ENCODE data around the gene CRIM1.

Gene CRIM1

DNA sequence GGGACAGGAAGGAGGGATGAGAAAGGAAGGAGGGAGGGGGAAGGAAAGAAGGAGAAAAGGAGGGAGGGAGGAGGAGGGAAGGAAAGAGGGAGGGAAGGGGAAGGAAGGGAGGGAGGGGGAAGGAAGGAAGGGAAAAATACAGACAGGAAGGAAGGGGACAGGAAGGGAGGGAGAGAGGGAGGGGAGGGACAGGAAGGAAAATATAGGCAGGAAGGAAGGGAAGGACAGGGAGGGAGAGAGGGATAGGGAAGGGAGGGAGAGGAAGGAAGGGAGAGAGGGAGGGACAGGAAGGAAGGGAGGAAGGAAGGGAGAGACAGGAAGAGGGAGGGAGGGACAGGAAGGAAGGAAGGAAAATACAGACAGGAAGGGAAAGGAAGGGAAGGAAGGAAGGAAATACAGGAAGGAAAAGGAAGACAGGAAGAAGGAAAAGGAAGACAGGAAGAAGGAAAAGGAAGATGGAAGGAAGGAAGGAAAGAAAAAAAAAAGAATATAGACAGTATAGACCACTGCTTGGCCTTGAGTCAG, 178.8 kb downstream of the CRIM1 start:
- H3K27ac ChIP-seq, result no peak overlapping the region
- DNase-seq (ENCODE audit: low spot score), result no peak
- ChIA-PET POLR2A (ENCODE audit: low non-redundant PET) (no interaction called here), CTCF (no interaction called here)
- no peak for TF ChIP-seq CTCF (conservative IDR thresholded peaks at IDR 0.05; ENCODE audit: low read depth)

DNA sequence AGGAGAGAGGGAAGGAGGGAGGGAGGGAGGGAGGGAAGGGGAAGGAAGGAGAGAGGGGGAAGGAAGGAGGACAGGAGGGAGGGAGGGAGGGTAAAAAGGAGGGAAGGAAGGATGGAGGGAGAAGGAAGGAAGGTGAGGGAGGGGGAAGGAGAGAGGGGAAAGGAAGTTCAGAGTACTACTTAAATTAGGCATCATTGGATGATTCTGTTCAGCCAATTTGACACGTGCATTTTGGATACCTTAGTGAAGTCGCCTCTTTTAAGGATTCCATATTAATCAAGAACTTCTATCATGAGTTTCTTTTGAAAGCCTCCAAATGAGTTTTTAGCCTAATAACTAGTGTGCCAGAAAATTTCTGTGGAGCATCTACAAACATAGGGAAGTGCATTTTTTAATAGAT, 179.5 kb downstream of the CRIM1 start:
- ChIA-PET CTCF (no interaction called here), POLR2A (ENCODE audit: low non-redundant PET) (no interaction called here)
- no peak overlapping the region for H3K27ac ChIP-seq
- no peak for TF ChIP-seq CTCF (conservative IDR thresholded peaks at IDR 0.05; ENCODE audit: low read depth)
- no peak for DNase-seq (ENCODE audit: low spot score)

DNA sequence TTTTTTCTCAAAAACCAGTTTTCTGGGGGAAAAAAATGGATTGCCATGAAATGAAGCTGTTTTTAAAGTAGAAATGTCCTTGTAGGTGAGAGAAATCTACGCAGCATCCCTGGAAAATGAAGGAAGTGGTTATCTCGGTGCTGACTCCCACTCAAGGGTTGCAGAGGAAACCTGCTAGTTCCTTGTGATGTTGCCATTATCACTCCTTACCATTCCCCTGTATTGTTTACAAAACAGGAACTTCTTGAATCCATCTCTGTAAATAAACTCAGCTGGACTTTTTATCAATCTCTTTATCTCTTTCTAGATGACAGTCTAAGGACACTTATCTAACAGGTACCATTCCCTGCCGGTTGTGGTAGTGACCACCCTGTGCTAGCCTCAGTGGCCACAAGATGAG, 181.2 kb downstream of the CRIM1 start:
- TF ChIP-seq CTCF (conservative IDR thresholded peaks at IDR 0.05; ENCODE audit: low read depth), result no peak
- CTCF ChIA-PET, result no interaction called here
- DNase-seq (ENCODE audit: low spot score), result no peak
- H3K27ac ChIP-seq, result no peak overlapping the region
- POLR2A ChIA-PET (ENCODE audit: low non-redundant PET), result no interaction called here

GRCh38 chr2:36538335-36538734, 182.8 kb downstream of the CRIM1 start:
- no peak overlapping the region for H3K27ac ChIP-seq
- no peak for TF ChIP-seq CTCF (conservative IDR thresholded peaks at IDR 0.05; ENCODE audit: low read depth)
- POLR2A ChIA-PET (ENCODE audit: low non-redundant PET), result no interaction called here
- CTCF ChIA-PET, result no interaction called here
- no peak for DNase-seq (ENCODE audit: low spot score)

- H3K27ac ChIP-seq, result peak overlapping the region; percentile 19; the same call in 1 of the 2 replicates
- peak; percentile 13 for DNase-seq (ENCODE audit: low spot score)
- ChIA-PET POLR2A (ENCODE audit: low non-redundant PET) (no interaction called here), CTCF (interaction anchor here (0.6 kb wide), 1 partner anchor 246 kb away, joined by 6 read pairs; no protein-coding TSS in a partner anchor)
- no peak for TF ChIP-seq CTCF (conservative IDR thresholded peaks at IDR 0.05; ENCODE audit: low read depth)
These were observed 184.1 kb downstream of the CRIM1 start for GRCh38 chr2:36539631-36540030.

GRCh38 chr2:36540986-36541754, 185.6 kb downstream of the CRIM1 start:
- no peak for TF ChIP-seq CTCF (conservative IDR thresholded peaks at IDR 0.05; ENCODE audit: low read depth)
- H3K27ac ChIP-seq, result no peak overlapping the region
- DNase-seq (ENCODE audit: low spot score), result no peak
- ChIA-PET CTCF (interaction anchor here (0.6 kb wide), 1 partner anchor 1324 kb away, joined by 5 read pairs; no protein-coding TSS in a partner anchor), POLR2A (ENCODE audit: low non-redundant PET) (no interaction called here)

Data from RWPE1 (cell line).